Stimulated activated CD4-positive, alpha-beta T cell treated with anti-CD3 and anti-CD28 coated beads, Interleukin-12 subunit alpha, Interleukin-12 subunit beta, amount 100 ng/mL, for 4 hours (primary cell): ENCODE data around the gene DENND4B.
"Not testable (repeated sequence)": the region's sequence is repeated elsewhere in the genome, so short reads cannot be mapped to it uniquely, and the experiment has no call there.

ENCODE experiments used
- DNase-seq: peaks from one replicate; pipeline ENCODE4 v3.0.0-alpha.2; 2020

DENND4B gene

GRCh38 chr1:153946622-153947241 is at the start of gene DENND4B:
DENND4B (minus strand) TSS chr1:153946718; CDS start chr1:153944374, 2,344 bp downstream.
- peak; percentile 75 for DNase-seq

GRCh38 chr1:153995640-153996039 is 49.1 kb upstream of the DENND4B start:
- DNase-seq, result no peak

GRCh38 chr1:153995202-153995601 is 48.7 kb upstream of the DENND4B start:
- no peak for DNase-seq

GRCh38 chr1:153991806-153992205 is 45.3 kb upstream of the DENND4B start:
- no peak for DNase-seq

- no peak for DNase-seq
Observed at GRCh38 chr1:153991151-153991630, 44.7 kb upstream of the DENND4B start.

- peak; percentile 73 for DNase-seq
Observed at GRCh38 chr1:153990468-153991150, 44.1 kb upstream of the DENND4B start, which contains the start of gene RPS27. RPS27 (plus strand) TSS chr1:153990762; CDS start chr1:153990797, 35 bp downstream.

- DNase-seq, result no peak
Observed at GRCh38 chr1:153987621-153988020, 41.1 kb upstream of the DENND4B start.

- no peak for DNase-seq
Observed at GRCh38 chr1:153985941-153986761, 39.6 kb upstream of the DENND4B start, which contains the start of gene RAB13. RAB13 (minus strand) TSS chr1:153986339; CDS start chr1:153986236, 103 bp downstream.

GRCh38 chr1:153985341-153985912 is 38.9 kb upstream of the DENND4B start:
- peak; percentile 52 for DNase-seq

- DNase-seq, result no peak
Observed at GRCh38 chr1:153984123-153984894, 37.8 kb upstream of the DENND4B start.

- not testable (repeated sequence) for DNase-seq
Observed at GRCh38 chr1:153981735-153982134, 35.2 kb upstream of the DENND4B start.

- not testable (repeated sequence) for DNase-seq
Observed at GRCh38 chr1:153979091-153979490, 32.6 kb upstream of the DENND4B start.

- DNase-seq, result no peak
Observed at GRCh38 chr1:153978274-153978909, 31.9 kb upstream of the DENND4B start.

GRCh38 chr1:153977250-153978240 is 31.0 kb upstream of the DENND4B start, which contains the start of gene JTB:
JTB (minus strand) TSS chr1:153977674; CDS start chr1:153977252, 422 bp downstream.
- peak; percentile 82 for DNase-seq

GRCh38 chr1:153976819-153977249 is 30.3 kb upstream of the DENND4B start:
- no peak for DNase-seq

GRCh38 chr1:153973525-153973924 is 27.0 kb upstream of the DENND4B start:
- DNase-seq, result no peak

GRCh38 chr1:153973071-153973470 is 26.6 kb upstream of the DENND4B start:
- DNase-seq, result no peak

GRCh38 chr1:153970346-153970745 is 23.8 kb upstream of the DENND4B start:
- DNase-seq, result no peak

- no peak for DNase-seq
Observed at GRCh38 chr1:153968972-153969371, 22.5 kb upstream of the DENND4B start.

GRCh38 chr1:153968408-153968807 is 21.9 kb upstream of the DENND4B start:
- no peak for DNase-seq
